ENCODE data around the gene ETV3L.

GRCh38 chr1:157137408-157138219 lies 38.0 kb upstream of the ETV3L start:
- TF ChIP-seq CTCF (IDR thresholded peaks at IDR 0.05) (no peak), POLR2A (IDR thresholded peaks at IDR 0.05) (no peak)

Measured in body of pancreas (tissue), 4 donors.